Liver (tissue), 9 donors: Measurements from ENCODE around the gene SPARC. TPM values are rescaled to one million over a fixed set of nuclear protein-coding genes. Genes with fewer than 3 reads are reported as not detected.

Experiments
- DNase-seq: peaks from one replicate; pipeline ENCODE4 v3.0.0-alpha.2; 2017; ENCODE audit warnings: low spot score
- H3K27ac ChIP-seq, 2 donors: one replicate each; pipeline ENCODE4 v1.7.0; 2013; ENCODE audit warnings: inconsistent platforms in 2 of 2, low read length in 2 of 2, control low read depth in 1 of 2, low read depth in 1 of 2, mild to moderate bottlenecking in 1 of 2
- H3K27me3 ChIP-seq, 4 donors: one replicate each; pipeline versions ENCODE4 v1.6.1 to v1.7.0; 2013; ENCODE audit warnings: low read length in 3 of 4, inconsistent platforms in 1 of 4, mild to moderate bottlenecking in 1 of 4, moderate library complexity in 1 of 4; ENCODE audit not compliant: control insufficient read depth in 4 of 4, insufficient read depth in 4 of 4
- H3K36me3 ChIP-seq, 4 donors: one replicate each; pipeline versions ENCODE4 v1.6.1 to v1.7.0; 2013; ENCODE audit warnings: low read length in 3 of 4, mild to moderate bottlenecking in 3 of 4, low read depth in 1 of 4, moderate library complexity in 1 of 4; ENCODE audit not compliant: control insufficient read depth in 4 of 4, insufficient read depth in 3 of 4
- H3K4me1 ChIP-seq, 4 donors: one replicate each; pipeline versions ENCODE4 v1.6.1 to v1.7.0; 2013; ENCODE audit warnings: low read length in 3 of 4, mild to moderate bottlenecking in 3 of 4, moderate library complexity in 1 of 4; ENCODE audit not compliant: control insufficient read depth in 4 of 4, insufficient read depth in 4 of 4
- H3K4me3 ChIP-seq, 3 donors: one replicate each; pipeline versions ENCODE4 v1.6.1 to v1.7.0; 2013; ENCODE audit warnings: low read length in 3 of 3, control low read depth in 1 of 3, low read depth in 1 of 3, mild to moderate bottlenecking in 1 of 3
- H3K9ac ChIP-seq, 2 donors: one replicate each; pipeline ENCODE4 v1.7.0; 2013; ENCODE audit warnings: low read length in 2 of 2, mild to moderate bottlenecking in 2 of 2, moderate library complexity in 2 of 2, control low read depth in 1 of 2, low read depth in 1 of 2
- H3K9me3 ChIP-seq, 4 donors: one replicate each; pipeline versions ENCODE4 v1.6.1 to v1.7.0; 2013; ENCODE audit warnings: low read length in 3 of 4; ENCODE audit not compliant: control insufficient read depth in 4 of 4
- ATF3 ChIP-seq: IDR thresholded peaks from 2 replicates; pipeline ENCODE4 v1.6.1; 2016; ENCODE audit warnings: antibody characterized with exemption
- CTCF ChIP-seq: fragments of 150-350 bp; IDR thresholded peaks from 2 replicates; pipeline ENCODE4 v1.5.1; 2017; ENCODE audit warnings: improper control_type of control experiment, low read depth, low read length; ENCODE audit not compliant: missing input control
- FOXA1 ChIP-seq: IDR thresholded peaks from 2 replicates; pipeline ENCODE4 v1.6.1; 2016; ENCODE audit warnings: antibody characterized with exemption
- GABPA ChIP-seq, 2 donors: IDR thresholded peaks in 1 of 2; conservative IDR thresholded peaks in 1 of 2; 2 replicates each; pipeline ENCODE4 v1.6.1; 2016; ENCODE audit warnings: antibody characterized with exemption in 2 of 2, mild to moderate bottlenecking in 1 of 2, moderate library complexity in 1 of 2
- HNF4A ChIP-seq, 2 donors: conservative IDR thresholded peaks; 2 replicates each; pipeline ENCODE4 v1.6.1; 2016; ENCODE audit warnings: antibody characterized with exemption in 2 of 2, mild to moderate bottlenecking in 2 of 2
- JUND ChIP-seq, 2 donors: IDR thresholded peaks; 2 replicates each; pipeline ENCODE4 v1.6.1; 2016; ENCODE audit warnings: antibody characterized with exemption in 2 of 2
- RAD21 ChIP-seq, 2 donors: IDR thresholded peaks; 2 replicates each; pipeline ENCODE4 v1.6.1; 2016; ENCODE audit warnings: antibody characterized with exemption in 2 of 2, mild to moderate bottlenecking in 2 of 2
- REST ChIP-seq: IDR thresholded peaks from 2 replicates; pipeline ENCODE4 v1.6.1; 2016; ENCODE audit warnings: antibody characterized with exemption, mild to moderate bottlenecking
- RXRA ChIP-seq, 2 donors: IDR thresholded peaks; 2 replicates each; pipeline ENCODE4 v1.6.1; 2017 to 2018; ENCODE audit warnings: antibody characterized with exemption in 2 of 2, mild to moderate bottlenecking in 1 of 2
- SP1 ChIP-seq: IDR thresholded peaks from 2 replicates; pipeline ENCODE4 v1.6.1; 2018; ENCODE audit warnings: antibody characterized with exemption, mild to moderate bottlenecking
- YY1 ChIP-seq: IDR thresholded peaks from 2 replicates; pipeline ENCODE4 v1.6.1; 2016; ENCODE audit warnings: antibody characterized with exemption, mild to moderate bottlenecking
- ZBTB33 ChIP-seq: IDR thresholded peaks from 2 replicates; pipeline ENCODE4 v1.6.1; 2016; ENCODE audit warnings: antibody characterized with exemption
- WGBS: extraction: QIAGEN DNeasy Blood & Tissue Kit; methylation state at CpG from one replicate; pipeline ENCODE4 v1.1.7; 2013; 5-methylcytosine and 5-hydroxymethylcytosine counted together
- polyA plus RNA-seq, 2 donors: library from polyadenylated mRNA; stranded (reverse) in 1 of 2; unstranded in 1 of 2; fragments of 200-250 nt in 1 of 2; fragments of >200 nt in 1 of 2; fragmentation: Nextera tagmentation in 1 of 2; extraction: Ambion mirVana in 1 of 2; gene quantifications; one replicate each; pipeline versions ENCODE4 v1.2.1 to v1.2.3, GENCODE V29; 2013 to 2015
- total RNA-seq, 2 donors: library from RNA; depleted of rRNA; stranded (reverse); fragments of >200 nt; gene quantifications; one replicate each; pipeline ENCODE4 v1.2.3, GENCODE V29; 2014
- donor health status: healthy.
- donor health status: healthy.
- donor health status: healthy.
- donor health status: healthy.
- donor health status: healthy.

SPARC gene
- total and polyA plus RNA-seq, 4 donors: 96.6 to 269 (median 110) TPM

- no peak for DNase-seq
- Histone ChIP-seq H3K4me3 (no peak overlapping the region), H3K9ac (no peak overlapping the region), H3K27me3 (no peaks in the 10 kb centered on the region), H3K36me3 (no peaks in the 10 kb centered on the region), H3K9me3 (no peaks in the 10 kb centered on the region), H3K27ac (no peak overlapping the region), H3K4me1 (no peaks in the 10 kb centered on the region)
- no peak for TF ChIP-seq REST
- TF ChIP-seq FOXA1: no peak
- no peak for TF ChIP-seq HNF4A (conservative IDR thresholded peaks at IDR 0.05)
Observed at GRCh38 chr5:151630088-151630487, 56.6 kb downstream of the SPARC start.

- TF ChIP-seq JUND (IDR thresholded peaks at IDR 0.05): no peak
- TF ChIP-seq YY1: no peak
- TF ChIP-seq RAD21 (IDR thresholded peaks at IDR 0.05): no peak
- TF ChIP-seq ATF3: no peak
- no peak for TF ChIP-seq FOXA1
- no peak for TF ChIP-seq SP1
- no peak for TF ChIP-seq GABPA (IDR thresholded peaks at IDR 0.05 in 1 of 2, conservative IDR thresholded peaks at IDR 0.05 in 1 of 2)
- TF ChIP-seq ZBTB33: no peak
- TF ChIP-seq RXRA (IDR thresholded peaks at IDR 0.05): no peak
- TF ChIP-seq CTCF: no peak
- TF ChIP-seq HNF4A (conservative IDR thresholded peaks at IDR 0.05): no peak
- 79% methylated on average over 7 of the region's 7 CpGs for WGBS
- no peaks in the 10 kb centered on the region for H3K4me1 ChIP-seq
Observed at GRCh38 chr5:151628112-151628823, 58.4 kb downstream of the SPARC start.

More at GRCh38 chr5:151628112-151628823, 58.4 kb downstream of the SPARC start:
- no peaks in the 10 kb centered on the region for H3K36me3 ChIP-seq
- DNase-seq: no peak
- no peaks in the 10 kb centered on the region for H3K27me3 ChIP-seq
- H3K9me3 ChIP-seq: no peaks in the 10 kb centered on the region
- no peak overlapping the region for H3K27ac ChIP-seq
- H3K9ac ChIP-seq: no peak overlapping the region
- no peak overlapping the region for H3K4me3 ChIP-seq
